Spleen (tissue), 11 donors: Measurements from ENCODE around the gene EPHA7. TPM values are rescaled to one million over a fixed set of nuclear protein-coding genes. Genes with fewer than 3 reads are reported as not detected.

Experiments
- DNase-seq: peaks from one replicate; pipeline ENCODE4 v3.0.0-alpha.2; 2020
- H3K27ac ChIP-seq, 8 donors: fragments of 200-600 bp; sonication (generic) in 7 of 8; 1 replicate in 4 of 8; 2 replicates in 4 of 8; pipeline versions ENCODE4 v1.5.0 to v1.8.0; 2016 to 2021; ENCODE audit warnings: inconsistent platforms in 4 of 8, mild to moderate bottlenecking in 4 of 8, moderate library complexity in 1 of 8
- H3K27me3 ChIP-seq, 7 donors: fragments of 200-600 bp; sonication (generic) in 6 of 7; replicated peaks in 1 of 7; 1 replicate in 4 of 7; 2 replicates in 3 of 7; pipeline versions ENCODE4 v1.5.0 to v1.8.0; 2016 to 2021; ENCODE audit warnings: inconsistent platforms in 3 of 7, mild to moderate bottlenecking in 1 of 7
- H3K36me3 ChIP-seq, 6 donors: fragments of 200-600 bp; sonication (generic) in 5 of 6; 1 replicate in 4 of 6; 2 replicates in 2 of 6; pipeline versions ENCODE4 v1.5.0 to v1.8.0; 2016 to 2021; ENCODE audit warnings: inconsistent platforms in 2 of 6
- H3K4me1 ChIP-seq, 6 donors: fragments of 200-600 bp; sonication (generic) in 5 of 6; 1 replicate in 3 of 6; 2 replicates in 3 of 6; pipeline versions ENCODE4 v1.5.0 to v1.8.0; 2016 to 2021; ENCODE audit warnings: inconsistent platforms in 3 of 6
- H3K4me3 ChIP-seq, 8 donors: fragments of 200-600 bp; sonication (generic) in 7 of 8; 1 replicate in 4 of 8; 2 replicates in 4 of 8; pipeline versions ENCODE4 v1.5.0 to v1.8.0; 2016 to 2021; ENCODE audit warnings: inconsistent platforms in 4 of 8, mild to moderate bottlenecking in 4 of 8, moderate library complexity in 2 of 8
- H3K9me3 ChIP-seq, 8 donors: fragments of 200-600 bp; sonication (generic) in 7 of 8; 1 replicate in 4 of 8; 2 replicates in 4 of 8; pipeline versions ENCODE4 v1.5.0 to v1.8.0; 2016 to 2021; ENCODE audit warnings: inconsistent platforms in 4 of 8
- POLR2A ChIP-seq, 3 donors: fragments of 450-650 bp; IDR thresholded peaks; one replicate each; pipeline ENCODE4 v1.5.1; 2017; ENCODE audit warnings: antibody characterized with exemption in 3 of 3, mild to moderate bottlenecking in 1 of 3
- POLR2AphosphoS5 ChIP-seq, 3 donors: sonication (generic); formaldehyde crosslinking; IDR thresholded peaks; one replicate each; pipeline ENCODE4 v1.5.1; 2017; ENCODE audit warnings: antibody characterized with exemption in 3 of 3
- WGBS, 5 donors: extraction: QIAGEN DNeasy Blood & Tissue Kit in 3 of 5; methylation state at CpG; one replicate each; pipeline versions ENCODE4 v1.1.5 to v1.1.7; 2013 to 2018; 5-methylcytosine and 5-hydroxymethylcytosine counted together
- intact Hi-C: fragments of 100-400 bp; cut with DNase I; formaldehyde crosslinking; loops from one replicate; pipeline ENCODE4 v1.15.0; 2023; ENCODE audit warnings: low total_unique reads
- polyA plus RNA-seq, 3 donors: library from polyadenylated mRNA; stranded (reverse); fragments of 200-250 nt; gene quantifications; one replicate each; pipeline ENCODE4 v1.2.1, GENCODE V29; 2013
- total RNA-seq, 7 donors: library from RNA; depleted of rRNA in 3 of 7; stranded (reverse); fragments of >200 nt in 3 of 7; fragmentation: NEBNext Ultra II Directional in 4 of 7; extraction: Animal tissue kit (Norgen Biotek cat#: 25700) in 4 of 7; gene quantifications; one replicate each; pipeline versions ENCODE4 v1.1.0 to v1.2.1, GENCODE V29; 2016 to 2021
- TF ChIP-seq, protein P1 (sequence below), 11 experiments: fragments of 200-600 bp in 7 of 11; fragments of 450-650 bp in 4 of 11; sonication (generic) in 4 of 11; IDR thresholded peaks in 8 of 11; conservative IDR thresholded peaks in 3 of 11; 1 replicate in 7 of 11; 2 replicates in 4 of 11; pipeline versions ENCODE4 v1.4.0 to v1.8.0; 2016 to 2021; ENCODE audit warnings: antibody characterized with exemption in 11 of 11, inconsistent platforms in 4 of 11, mild to moderate bottlenecking in 1 of 11
- donor health status: healthy with polysubstance abuse.
- donor health status: DM: no; HTN: no; CAD: no; lungs with moderate emphysema.
- donor health status: DM: no; HTN: no; CAD: no.
- donor health status: Bipolar disorder and iron deficiency.
- donor health status: healthy.
- donor health status: DM: no; HTN: no; CAD: no.
- donor health status: DM: yes; HTN: yes; CAD: no.

The EPHA7 gene
- total and polyA plus RNA-seq, 10 donors, result 0.78 to 28.8 (median 12.5) TPM

- intact Hi-C loops, result no loop called here
- no peak for DNase-seq
- 43 to 52% (median 49%) methylated on average over 2 of the region's 2 CpGs for WGBS, 5 donors
Measured at GRCh38 chr6:93423542-93423941, 4.2 kb upstream of the EPHA7 start.

GRCh38 chr6:93420163-93420795, 920 bp upstream of the EPHA7 start:
- Histone ChIP-seq H3K27ac (peak overlapping the region; percentile 15 to 86 (median 72)), H3K27me3 (peaks cover 0 to 75% (median 47%) of the 10 kb centered on the region in 7 donors)
- no peak for DNase-seq

More at GRCh38 chr6:93423542-93423941, 4.2 kb upstream of the EPHA7 start:
- Histone ChIP-seq H3K4me1 (peaks cover 0 to 20% (median 15%) of the 10 kb centered on the region in 6 donors), H3K27me3 (peaks cover 0 to 42% (median 24%) of the 10 kb centered on the region in 7 donors), H3K4me3 (no peak overlapping the region), H3K27ac (no peak overlapping the region), H3K36me3 (no peaks in the 10 kb centered on the region), H3K9me3 (no peaks in the 10 kb centered on the region)
- TF ChIP-seq, protein P1, sequence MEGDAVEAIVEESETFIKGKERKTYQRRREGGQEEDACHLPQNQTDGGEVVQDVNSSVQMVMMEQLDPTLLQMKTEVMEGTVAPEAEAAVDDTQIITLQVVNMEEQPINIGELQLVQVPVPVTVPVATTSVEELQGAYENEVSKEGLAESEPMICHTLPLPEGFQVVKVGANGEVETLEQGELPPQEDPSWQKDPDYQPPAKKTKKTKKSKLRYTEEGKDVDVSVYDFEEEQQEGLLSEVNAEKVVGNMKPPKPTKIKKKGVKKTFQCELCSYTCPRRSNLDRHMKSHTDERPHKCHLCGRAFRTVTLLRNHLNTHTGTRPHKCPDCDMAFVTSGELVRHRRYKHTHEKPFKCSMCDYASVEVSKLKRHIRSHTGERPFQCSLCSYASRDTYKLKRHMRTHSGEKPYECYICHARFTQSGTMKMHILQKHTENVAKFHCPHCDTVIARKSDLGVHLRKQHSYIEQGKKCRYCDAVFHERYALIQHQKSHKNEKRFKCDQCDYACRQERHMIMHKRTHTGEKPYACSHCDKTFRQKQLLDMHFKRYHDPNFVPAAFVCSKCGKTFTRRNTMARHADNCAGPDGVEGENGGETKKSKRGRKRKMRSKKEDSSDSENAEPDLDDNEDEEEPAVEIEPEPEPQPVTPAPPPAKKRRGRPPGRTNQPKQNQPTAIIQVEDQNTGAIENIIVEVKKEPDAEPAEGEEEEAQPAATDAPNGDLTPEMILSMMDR (IDR thresholded peaks at IDR 0.05 in 8 of 11, conservative IDR thresholded peaks at IDR 0.05 in 3 of 11), result peak in 5 of 11 experiments; percentile 6 to 46 (median 17)
- TF ChIP-seq POLR2A (IDR thresholded peaks at IDR 0.05), result no peak

DNA sequence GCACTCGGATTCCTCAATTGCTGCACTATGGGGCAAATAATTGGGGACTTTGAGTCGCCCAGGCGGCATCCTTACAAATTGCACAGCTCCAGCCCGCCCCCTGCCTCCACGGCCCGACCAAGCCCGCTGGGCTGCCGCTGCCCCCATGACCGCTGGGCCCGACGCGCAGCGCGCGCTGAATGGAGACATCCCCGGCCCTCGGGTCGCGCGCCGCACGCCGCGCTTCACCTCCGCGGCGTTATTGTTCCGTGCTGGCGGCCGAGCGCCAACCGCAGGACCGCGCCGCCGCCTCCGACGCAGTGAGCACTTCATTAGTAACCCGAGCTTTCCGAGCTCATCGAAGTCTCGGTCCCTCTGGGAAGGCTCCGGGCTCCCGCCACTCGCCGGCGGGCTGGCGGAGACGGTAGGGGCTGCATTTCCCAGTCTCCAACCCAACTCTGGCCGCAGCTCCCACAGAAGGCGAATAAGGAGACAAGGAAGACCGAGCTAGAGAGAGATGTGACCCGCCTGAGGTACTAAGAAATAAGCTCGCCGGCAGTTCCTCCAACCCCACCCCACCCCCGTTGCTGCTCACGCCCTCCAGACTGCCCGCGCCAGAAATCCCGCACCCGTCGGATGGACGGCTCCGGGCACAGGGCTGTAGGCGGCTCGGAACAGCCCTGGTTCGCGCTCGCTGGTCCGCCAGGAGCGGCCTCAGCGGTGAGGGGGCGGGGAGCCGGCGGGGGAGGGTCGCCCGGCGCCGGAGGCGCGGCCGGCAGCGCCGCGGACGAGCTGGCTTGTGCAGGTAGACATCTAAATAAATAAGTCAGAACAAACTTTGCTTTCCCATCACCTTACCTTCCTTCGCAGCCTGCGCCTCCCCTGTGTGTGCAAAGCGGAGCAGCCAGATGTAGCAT, 703 bp downstream of the EPHA7 start:
- peak overlapping the region in 7 of 8 donors; percentile 29 to 81 (median 63) for H3K27ac ChIP-seq
- H3K36me3 ChIP-seq, result no peaks in the 10 kb centered on the region
- intact Hi-C loops, result no loop called here
- TF ChIP-seq, protein P1 (IDR thresholded peaks at IDR 0.05 in 8 of 11, conservative IDR thresholded peaks at IDR 0.05 in 3 of 11), result peak in 1 of 11 experiments; percentile 27
- TF ChIP-seq POLR2AphosphoS5 (IDR thresholded peaks at IDR 0.05), result peak in 2 of 3 donors; percentile 47 to 50
- TF ChIP-seq POLR2A (IDR thresholded peaks at IDR 0.05), result no peak
- H3K27me3 ChIP-seq, result peaks cover 0 to 89% (median 52%) of the 10 kb centered on the region in 7 donors
- no peaks in the 10 kb centered on the region for H3K9me3 ChIP-seq
- DNase-seq, result peak; percentile 78
- peak overlapping the region; percentile 49 to 71 (median 60) for H3K4me3 ChIP-seq
- H3K4me1 ChIP-seq, result peaks cover 0 to 46% (median 36%) of the 10 kb centered on the region in 6 donors
- WGBS, 5 donors, result 1 to 3% (median 3%) methylated on average over 33 to 89 of the region's 89 CpGs

More at GRCh38 chr6:93420163-93420795, 920 bp upstream of the EPHA7 start:
- H3K4me1 ChIP-seq, result peaks cover 0 to 46% (median 36%) of the 10 kb centered on the region in 6 donors
- no peak for TF ChIP-seq POLR2A (IDR thresholded peaks at IDR 0.05)
- TF ChIP-seq, protein P1 (IDR thresholded peaks at IDR 0.05 in 8 of 11, conservative IDR thresholded peaks at IDR 0.05 in 3 of 11), result no peak
- TF ChIP-seq POLR2AphosphoS5 (IDR thresholded peaks at IDR 0.05), result no peak
- intact Hi-C loops, result no loop called here
- H3K4me3 ChIP-seq, result peak overlapping the region; percentile 49 to 71 (median 60)
- no peaks in the 10 kb centered on the region for H3K36me3 ChIP-seq
- no peaks in the 10 kb centered on the region for H3K9me3 ChIP-seq
- WGBS, 5 donors, result 11 to 19% (median 13%) methylated on average over 14 of the region's 14 CpGs
